Neural progenitor cell (in vitro differentiated cells): ENCODE data around the gene ZNF366. TPM values are rescaled to one million over a fixed set of nuclear protein-coding genes. Genes with fewer than 3 reads are reported as not detected.
A peak's percentile ranks its signal among the peaks of the same experiment; 100 is the strongest.

Source experiments
- DNase-seq: peaks from one replicate; pipeline ENCODE4 v3.0.0-alpha.2; 2016; ENCODE audit warnings: low spot score
- H2AFZ ChIP-seq: fragments of 200-600 bp; sonication (generic); replicated peaks from 2 replicates; pipeline ENCODE4 v1.6.1; 2016; ENCODE audit warnings: antibody characterized with exemption
- H3F3A ChIP-seq: fragments of 200-600 bp; sonication (generic); 2 replicates; pipeline ENCODE4 v1.6.1; 2016; ENCODE audit warnings: antibody characterized with exemption, low read depth
- H3K27ac ChIP-seq: fragments of 200-600 bp; sonication (generic); 2 replicates; pipeline ENCODE4 v1.5.1; 2016; ENCODE audit warnings: mild to moderate bottlenecking
- H3K27me3 ChIP-seq: fragments of 200-600 bp; sonication (generic); 2 replicates; pipeline ENCODE4 v1.6.1; 2016; ENCODE audit warnings: mild to moderate bottlenecking, moderate library complexity
- H3K36me3 ChIP-seq: fragments of 200-600 bp; sonication (generic); 2 replicates; pipeline ENCODE4 v1.5.1; 2016
- H3K4me1 ChIP-seq: fragments of 200-600 bp; sonication (generic); 2 replicates; pipeline ENCODE4 v1.6.1; 2016; ENCODE audit warnings: mixed run types
- H3K4me2 ChIP-seq: fragments of 200-600 bp; sonication (generic); 2 replicates; pipeline ENCODE4 v1.6.1; 2016
- H3K4me3 ChIP-seq: fragments of 200-600 bp; sonication (generic); 2 replicates; pipeline ENCODE4 v1.5.1; 2016
- H3K79me2 ChIP-seq: fragments of 200-600 bp; sonication (generic); 2 replicates; pipeline ENCODE4 v1.6.1; 2016; ENCODE audit warnings: low read depth
- H3K9ac ChIP-seq: fragments of 200-600 bp; sonication (generic); 2 replicates; pipeline ENCODE4 v1.6.1; 2016
- H3K9me3 ChIP-seq: fragments of 200-600 bp; sonication (generic); 2 replicates; pipeline ENCODE4 v1.5.1; 2016; ENCODE audit warnings: low read depth
- H4K20me1 ChIP-seq: fragments of 200-600 bp; sonication (generic); 2 replicates; pipeline ENCODE4 v1.6.1; 2016; ENCODE audit warnings: low read depth
- H3K27ac Mint-ChIP-seq: 3 replicates; pipeline ENCODE4 v1.8.0; 2021; ENCODE audit warnings: mixed read lengths
- H3K27me3 Mint-ChIP-seq: 2 replicates; pipeline ENCODE4 v1.8.0; 2022; ENCODE audit warnings: low read depth, mild to moderate bottlenecking, inconsistent platforms, moderate library complexity, mixed read lengths; ENCODE audit not compliant: insufficient read depth
- H3K36me3 Mint-ChIP-seq: 3 replicates; pipeline ENCODE4 v1.8.0; 2021; ENCODE audit warnings: mixed read lengths
- H3K4me1 Mint-ChIP-seq: 3 replicates; pipeline ENCODE4 v1.8.0; 2021; ENCODE audit warnings: mixed read lengths
- H3K4me3 Mint-ChIP-seq: 3 replicates; pipeline ENCODE4 v1.8.0; 2021; ENCODE audit warnings: mild to moderate bottlenecking, moderate library complexity, mixed read lengths
- H3K9me3 Mint-ChIP-seq: 3 replicates; pipeline ENCODE4 v1.8.0; 2020; ENCODE audit warnings: mixed read lengths
- CTCF ChIP-seq: fragments of 200-600 bp; sonication (generic); IDR thresholded peaks from 2 replicates; pipeline ENCODE4 v1.5.1; 2017; ENCODE audit warnings: antibody characterized with exemption, mild to moderate bottlenecking
- EZH2 ChIP-seq: fragments of 200-600 bp; sonication (generic); IDR thresholded peaks from 2 replicates; pipeline ENCODE4 v1.6.1; 2017; ENCODE audit warnings: antibody characterized with exemption, mild to moderate bottlenecking, moderate library complexity
- EZH2phosphoT487 ChIP-seq: fragments of 200-600 bp; sonication (generic); IDR thresholded peaks from 2 replicates; pipeline ENCODE4 v1.6.1; 2017; ENCODE audit warnings: antibody characterized with exemption
- total RNA-seq: library from RNA; depleted of rRNA; stranded (reverse); fragments of >200 nt; gene quantifications from 2 replicates; pipeline ENCODE4 v1.2.3, GENCODE V29; 2015; ENCODE audit warnings: low replicate concordance

The ZNF366 gene
- total RNA-seq, 1 donor from 2014 or later: not detected

GRCh38 chr5:72402959-72403628, 104.1 kb downstream of the ZNF366 start:
- Histone ChIP-seq H3K79me2 (no peaks in the 10 kb centered on the region), H3K27me3 (no peaks in the 10 kb centered on the region), H3K27ac (no peak overlapping the region), H3K4me2 (no peak overlapping the region), H3K9ac (no peak overlapping the region), H3K4me3 (no peak overlapping the region), H3F3A (peaks cover 4% of the 10 kb centered on the region), H3K36me3 (no peaks in the 10 kb centered on the region), H2AFZ (no peak overlapping the region), H3K4me1 (peaks cover 12% of the 10 kb centered on the region), H3K9me3 (peaks cover 3% of the 10 kb centered on the region), H4K20me1 (no peaks in the 10 kb centered on the region)
- H3K27me3 Mint-ChIP-seq: peaks cover 10% of the 10 kb centered on the region
- no peak overlapping the region for H3K27ac Mint-ChIP-seq
- no peak overlapping the region for H3K4me3 Mint-ChIP-seq
- H3K36me3 Mint-ChIP-seq: peaks cover 17% of the 10 kb centered on the region
- TF ChIP-seq CTCF (peak; percentile 46), EZH2 (no peak)
- H3K9me3 Mint-ChIP-seq: peaks cover 43% of the 10 kb centered on the region
- no peak for DNase-seq
- H3K4me1 Mint-ChIP-seq: peaks cover 28% of the 10 kb centered on the region

- TF ChIP-seq CTCF (no peak), EZH2 (no peak), EZH2phosphoT487 (no peak)
- H4K20me1 ChIP-seq: no peaks in the 10 kb centered on the region
- H3F3A ChIP-seq: peaks cover 4% of the 10 kb centered on the region
- H3K4me2 ChIP-seq: no peak overlapping the region
- H3K4me1 Mint-ChIP-seq: peaks cover 25% of the 10 kb centered on the region
- H3K9me3 ChIP-seq: peaks cover 3% of the 10 kb centered on the region
- DNase-seq: no peak
- peaks cover 10% of the 10 kb centered on the region for H3K27me3 Mint-ChIP-seq
- no peak overlapping the region for H3K4me3 Mint-ChIP-seq
- H3K4me3 ChIP-seq: no peak overlapping the region
- H3K36me3 Mint-ChIP-seq: peaks cover 17% of the 10 kb centered on the region
- no peak overlapping the region for H3K27ac ChIP-seq
- peaks cover 43% of the 10 kb centered on the region for H3K9me3 Mint-ChIP-seq
- H3K27ac Mint-ChIP-seq: no peak overlapping the region
- no peaks in the 10 kb centered on the region for H3K27me3 ChIP-seq
- H3K36me3 ChIP-seq: no peaks in the 10 kb centered on the region
- H3K4me1 ChIP-seq: peaks cover 12% of the 10 kb centered on the region
- no peak overlapping the region for H2AFZ ChIP-seq
- H3K9ac ChIP-seq: no peak overlapping the region
- H3K79me2 ChIP-seq: no peaks in the 10 kb centered on the region
These were observed 104.8 kb downstream of the ZNF366 start for GRCh38 chr5:72402381-72402890.

- Histone ChIP-seq H3K9ac (no peak overlapping the region), H3F3A (peaks cover 4% of the 10 kb centered on the region), H3K9me3 (peaks cover 3% of the 10 kb centered on the region), H3K4me1 (peaks cover 12% of the 10 kb centered on the region), H3K79me2 (no peaks in the 10 kb centered on the region), H2AFZ (no peak overlapping the region), H4K20me1 (no peaks in the 10 kb centered on the region), H3K27me3 (no peaks in the 10 kb centered on the region), H3K4me2 (no peak overlapping the region), H3K27ac (no peak overlapping the region), H3K36me3 (no peaks in the 10 kb centered on the region), H3K4me3 (no peak overlapping the region)
- DNase-seq: no peak
- Mint-ChIP-seq H3K36me3 (peaks cover 15% of the 10 kb centered on the region), H3K27me3 (peaks cover 10% of the 10 kb centered on the region), H3K9me3 (peaks cover 39% of the 10 kb centered on the region), H3K4me3 (no peak overlapping the region), H3K4me1 (peaks cover 16% of the 10 kb centered on the region), H3K27ac (no peak overlapping the region)
- no peak for TF ChIP-seq EZH2phosphoT487
- TF ChIP-seq EZH2: no peak
- TF ChIP-seq CTCF: no peak
These were observed 106.3 kb downstream of the ZNF366 start for GRCh38 chr5:72400950-72401349.
